Activated CD4-positive, alpha-beta T cell treated with anti-CD3 and anti-CD28 coated beads for 24 hours (primary cell): ENCODE measurements around the gene FARS2.
"Not testable (repeated sequence)": the region's sequence is repeated elsewhere in the genome, so short reads cannot be mapped to it uniquely, and the experiment has no call there.

Experiments
- DNase-seq, 2 donors: peaks; one replicate each; pipeline ENCODE4 v3.0.0-alpha.2; 2020; ENCODE audit warnings: low read depth in 2 of 2

Gene FARS2

DNA sequence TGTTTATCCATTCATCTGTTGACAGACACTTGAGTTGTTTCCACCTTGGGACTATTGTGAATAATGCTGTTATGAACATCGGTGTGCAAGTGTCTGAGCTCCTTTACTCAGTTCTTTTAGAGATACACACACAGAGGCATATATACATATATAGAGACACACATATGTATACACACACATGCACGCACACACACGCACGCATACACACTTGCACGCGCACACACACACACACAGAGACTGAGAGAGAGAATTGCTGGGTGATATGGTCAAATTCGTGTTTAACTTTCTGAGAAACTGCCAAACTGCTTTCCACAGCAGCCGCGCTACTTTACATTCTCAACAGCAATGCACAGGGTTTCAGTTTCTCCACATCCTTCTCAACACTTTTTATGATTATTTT, 273.3 kb downstream of the FARS2 start:
- no peak for DNase-seq

DNA sequence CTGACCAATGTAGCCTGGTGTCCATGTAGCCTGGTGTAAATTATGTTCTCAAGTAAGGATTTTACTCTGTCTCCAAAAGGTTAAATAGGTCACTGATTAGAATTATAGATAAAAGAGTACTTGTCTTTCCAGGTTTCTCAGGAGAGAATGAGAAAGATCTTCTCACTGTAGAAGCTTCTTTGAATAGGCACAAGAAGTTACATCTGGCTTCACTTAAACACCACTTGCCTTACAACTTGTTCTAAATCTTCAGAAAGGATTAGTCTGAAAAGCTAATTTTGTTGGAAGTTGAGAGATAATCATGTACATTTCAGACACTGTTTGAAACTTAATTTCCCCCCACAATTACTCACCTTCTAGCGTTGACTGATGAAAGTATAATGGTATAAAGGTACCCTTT, 275.3 kb downstream of the FARS2 start:
- no peak for DNase-seq

DNA sequence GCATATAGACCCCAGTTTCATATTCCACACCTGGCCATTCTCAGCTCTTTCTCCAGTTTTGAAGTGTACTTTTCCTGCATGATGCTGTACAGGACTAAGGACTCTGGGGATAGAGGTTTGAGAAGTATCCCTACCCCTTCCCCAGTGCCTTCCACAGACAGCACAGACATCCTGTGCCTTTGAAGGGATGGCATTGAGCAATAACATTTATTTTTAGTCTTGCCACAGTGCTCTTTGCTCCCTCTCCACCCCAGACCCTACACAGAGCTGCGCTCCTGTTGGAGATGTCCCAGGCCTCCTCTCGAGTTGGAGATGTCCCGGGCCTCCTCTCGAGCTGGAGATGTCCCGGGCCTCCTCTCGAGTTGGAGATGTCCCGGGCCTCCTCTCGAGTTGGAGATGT, 275.8 kb downstream of the FARS2 start:
- DNase-seq, result no peak

DNA sequence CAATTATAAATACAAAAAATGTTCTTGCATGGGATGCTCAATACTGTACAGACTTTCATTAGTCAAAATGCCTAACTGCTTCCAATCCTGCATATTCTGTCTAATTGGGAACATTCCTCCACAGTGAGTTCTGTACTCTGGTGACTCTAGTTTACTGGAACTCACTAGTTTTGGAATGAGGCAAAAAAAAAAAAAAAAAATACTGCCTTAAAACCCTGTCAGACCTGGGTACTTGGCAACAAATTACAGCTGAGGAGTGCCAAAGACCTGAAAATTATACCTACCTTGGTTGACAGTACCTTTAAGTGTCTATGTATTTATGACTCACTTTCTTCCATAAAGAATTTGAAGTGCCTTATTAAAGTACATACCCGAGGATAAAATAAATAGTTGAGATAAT, 276.7 kb downstream of the FARS2 start:
- no peak for DNase-seq

DNA sequence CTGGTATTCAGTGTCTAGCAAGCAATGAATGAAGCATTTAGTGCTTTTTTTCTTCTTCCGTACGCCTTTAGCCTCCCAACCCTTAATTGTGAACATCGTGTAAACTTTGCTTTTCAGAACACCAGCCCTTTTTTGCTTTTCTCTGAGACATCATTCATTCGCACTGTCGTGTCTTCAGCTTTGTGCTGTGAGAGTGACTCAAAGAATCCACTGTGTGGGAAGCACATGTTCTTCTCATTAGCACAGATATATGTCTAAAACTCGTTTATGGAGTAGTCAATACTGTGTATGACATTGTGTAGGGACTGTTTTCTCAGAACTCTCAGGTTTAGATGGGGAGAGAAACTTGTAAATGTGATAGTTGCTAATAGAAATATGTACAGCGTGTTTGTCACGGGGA, 279.1 kb downstream of the FARS2 start:
- no peak for DNase-seq

DNA sequence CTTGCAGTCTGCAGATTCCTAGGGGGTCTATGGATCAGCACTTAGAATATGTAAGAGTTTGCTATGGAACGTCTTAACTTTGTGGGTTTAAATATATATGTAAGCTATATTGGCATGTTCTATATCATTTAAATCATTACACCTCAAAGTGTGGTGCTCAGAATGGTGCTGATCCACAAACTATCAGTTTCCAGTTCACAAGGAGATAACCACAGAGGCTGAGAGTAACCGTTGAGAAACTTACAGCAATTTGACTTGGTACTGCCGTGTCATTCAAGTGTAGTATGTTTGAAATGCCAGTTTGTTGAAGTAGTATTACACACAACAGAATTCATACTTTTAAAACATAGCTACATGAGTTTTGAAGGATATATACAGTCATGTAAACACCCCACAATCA, 279.7 kb downstream of the FARS2 start:
- DNase-seq, result no peak

DNA sequence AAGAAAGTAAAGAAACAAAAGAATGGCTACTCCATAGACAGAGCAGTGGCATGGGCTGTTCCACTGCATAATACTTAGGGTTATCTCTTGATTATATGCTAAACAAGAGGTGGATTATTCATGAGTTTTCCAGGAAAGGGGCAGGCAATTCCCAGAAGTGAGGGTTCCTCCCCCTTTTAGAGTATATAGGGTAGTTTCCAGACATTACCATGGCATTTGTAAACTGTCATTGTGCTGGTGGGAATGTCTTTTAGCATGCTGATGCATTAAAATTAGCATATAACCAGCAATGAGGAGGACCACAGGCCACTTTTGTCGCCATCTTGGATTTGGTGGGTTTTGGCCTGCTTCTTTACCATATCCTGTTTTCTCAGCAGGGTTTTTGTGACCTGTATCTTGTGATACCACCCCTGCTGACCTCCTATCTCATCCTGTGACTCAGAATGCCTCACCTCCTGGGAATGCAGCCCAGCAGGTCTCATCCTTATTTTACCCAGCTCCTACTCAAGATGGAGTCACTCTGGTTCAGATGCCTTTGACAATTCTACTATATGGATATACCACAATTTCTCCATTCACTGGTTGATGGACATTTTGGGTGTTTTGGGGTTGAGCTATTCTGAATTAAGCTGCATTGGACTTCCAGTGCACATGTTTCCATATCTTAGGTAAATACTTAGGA, 280.6 kb downstream of the FARS2 start:
- no peak for DNase-seq

DNA sequence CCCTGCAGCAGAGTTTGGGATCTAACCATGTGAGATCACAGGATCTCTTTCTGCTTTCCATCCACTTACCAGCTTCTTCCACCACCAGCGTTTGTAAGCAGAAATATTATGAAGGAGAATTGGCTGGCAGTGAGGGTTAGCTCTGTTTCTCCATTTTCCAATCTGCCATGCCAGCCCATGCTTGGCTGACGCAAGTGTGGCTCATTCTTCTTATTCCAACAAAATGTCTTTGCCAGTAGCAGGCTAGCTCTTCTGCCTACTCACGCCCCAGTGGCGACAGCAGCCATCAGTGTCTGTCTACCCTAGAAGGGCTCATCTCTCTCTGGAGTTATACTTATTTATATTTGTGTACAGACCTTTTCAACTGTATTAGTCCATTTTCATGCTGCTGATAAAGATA, 286.2 kb downstream of the FARS2 start:
- DNase-seq, result no peak

DNA sequence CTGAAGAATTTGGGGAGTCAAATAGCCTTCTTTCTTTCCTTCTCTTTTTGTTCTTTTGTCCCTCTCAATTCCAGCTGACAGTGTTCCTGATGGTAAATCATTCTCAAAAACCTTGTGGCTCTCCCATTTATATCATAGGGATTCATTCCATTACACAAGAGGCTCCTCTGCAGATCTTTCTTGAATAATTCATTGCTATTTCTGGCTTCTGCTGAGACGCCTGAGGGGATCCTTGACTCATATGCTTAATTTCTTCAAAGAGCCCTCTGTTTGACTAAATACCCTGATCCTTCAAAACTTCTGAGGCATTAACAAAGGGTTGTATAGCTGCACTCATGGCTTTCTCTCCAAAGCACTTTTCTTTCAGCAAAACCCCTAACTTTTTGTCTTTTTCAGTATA, 289.3 kb downstream of the FARS2 start:
- DNase-seq, result no peak

DNA sequence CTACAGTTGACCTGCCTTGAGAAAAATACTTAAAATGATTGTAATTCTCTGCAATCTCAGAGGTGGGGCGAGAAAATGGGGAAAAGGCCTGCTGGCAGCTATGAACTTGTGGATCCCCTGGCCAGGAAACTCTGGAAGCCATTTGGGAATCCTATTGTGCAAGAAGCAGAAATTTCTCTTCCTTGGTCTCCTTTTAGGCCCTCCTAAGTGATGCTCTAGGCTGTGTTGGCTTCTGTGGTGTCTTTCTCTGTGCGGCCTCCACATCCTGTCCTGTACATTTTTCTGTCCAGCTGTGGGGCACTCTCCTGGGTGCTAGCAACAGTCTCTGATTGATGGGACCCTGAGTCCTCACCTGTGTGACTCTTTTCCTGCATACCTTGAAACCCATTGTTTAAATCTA, 290.9 kb downstream of the FARS2 start:
- DNase-seq, result no peak

DNA sequence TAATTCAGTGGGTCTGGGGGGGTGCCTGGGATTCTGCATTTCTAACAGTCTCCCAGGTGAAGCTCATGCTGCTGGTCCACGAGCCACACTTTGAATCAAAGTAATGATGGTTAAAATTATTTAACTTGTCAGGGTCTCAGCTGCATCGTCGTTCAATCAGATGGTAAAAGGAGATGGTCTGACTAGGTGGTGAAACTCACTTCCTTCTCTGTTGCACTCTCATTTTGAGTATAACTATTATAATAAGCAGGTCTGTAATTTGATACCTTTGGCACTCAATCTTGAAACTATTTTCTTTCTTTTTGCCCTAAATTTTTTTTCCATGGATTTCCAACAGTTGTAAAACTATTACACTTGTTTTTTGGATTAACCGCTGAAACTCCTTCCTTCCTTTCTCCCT, 292.5 kb downstream of the FARS2 start:
- DNase-seq, result no peak

DNA sequence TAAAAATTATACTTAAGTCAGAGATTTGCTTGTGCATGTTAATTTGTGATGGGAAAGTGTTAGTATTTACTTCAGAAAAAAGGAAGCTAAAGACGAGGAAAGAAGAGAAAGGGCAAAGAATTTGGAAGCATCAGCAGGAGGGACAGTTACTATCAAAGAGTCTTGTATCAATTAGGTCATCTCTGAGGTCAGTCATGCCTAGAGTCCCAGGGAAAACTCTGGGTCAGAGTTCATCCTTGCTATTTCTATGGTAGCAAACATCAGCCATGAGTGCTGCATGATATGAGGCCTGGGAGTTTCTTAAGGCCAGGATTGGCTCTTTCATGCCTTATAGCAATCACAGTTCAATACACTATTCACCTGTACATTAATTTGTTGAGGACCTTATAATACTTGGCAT, 292.9 kb downstream of the FARS2 start:
- no peak for DNase-seq

DNA sequence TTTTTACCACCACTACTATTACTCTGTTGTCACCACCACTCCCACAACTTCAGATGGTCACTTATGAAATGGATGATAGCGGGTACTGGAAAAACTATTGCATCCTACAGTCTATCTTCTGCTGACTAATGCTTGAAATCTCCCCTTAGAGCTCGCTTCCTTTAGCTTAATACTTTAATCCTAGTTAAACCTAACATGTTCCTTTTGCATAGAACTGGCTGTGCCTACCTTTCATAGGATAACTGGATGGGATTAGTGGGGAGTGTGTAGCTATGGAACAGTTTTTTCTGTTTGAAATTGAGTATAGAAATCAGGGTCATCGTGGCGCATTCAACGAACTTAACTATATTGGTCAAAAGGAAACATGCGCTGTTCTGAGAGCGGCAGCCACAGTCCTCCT, 294.7 kb downstream of the FARS2 start:
- no peak for DNase-seq

DNA sequence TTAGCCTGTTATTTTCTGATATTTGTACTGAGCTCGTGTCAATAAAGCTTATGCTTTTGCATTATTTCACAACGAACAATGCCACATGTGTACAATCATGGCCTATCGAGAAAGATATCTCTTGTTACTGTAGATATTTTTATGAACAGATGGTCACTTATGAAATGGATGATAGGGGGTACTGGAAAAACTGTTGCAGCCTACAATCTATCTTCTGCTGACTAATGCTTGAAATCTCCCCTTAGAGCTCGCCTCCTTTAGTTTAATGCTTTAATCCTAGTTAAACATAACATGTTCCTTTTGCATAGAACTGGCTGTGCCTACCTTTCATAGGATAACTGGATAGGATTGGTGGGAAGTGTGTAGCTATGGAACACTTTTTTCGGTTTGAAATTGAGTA, 296.2 kb downstream of the FARS2 start:
- DNase-seq, result no peak

DNA sequence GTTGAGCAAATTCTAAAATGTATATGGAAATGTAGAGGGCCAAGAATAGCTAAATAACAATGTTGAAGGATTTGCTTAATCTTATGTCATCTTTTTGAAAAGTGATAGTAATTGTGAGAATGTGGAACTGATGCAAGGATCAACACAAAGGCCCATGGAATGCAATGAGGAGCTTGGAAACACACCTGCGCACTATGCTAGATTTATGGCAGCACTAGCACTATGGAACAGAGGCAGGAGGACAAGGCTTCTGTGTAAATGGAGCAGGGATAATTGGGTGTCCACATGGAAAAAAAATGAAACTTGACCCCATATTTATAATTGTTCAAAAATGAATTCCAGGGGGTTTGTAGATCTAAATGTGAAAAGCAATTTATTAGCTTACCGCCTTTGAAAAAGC, 298.3 kb downstream of the FARS2 start:
- DNase-seq, result no peak

DNA sequence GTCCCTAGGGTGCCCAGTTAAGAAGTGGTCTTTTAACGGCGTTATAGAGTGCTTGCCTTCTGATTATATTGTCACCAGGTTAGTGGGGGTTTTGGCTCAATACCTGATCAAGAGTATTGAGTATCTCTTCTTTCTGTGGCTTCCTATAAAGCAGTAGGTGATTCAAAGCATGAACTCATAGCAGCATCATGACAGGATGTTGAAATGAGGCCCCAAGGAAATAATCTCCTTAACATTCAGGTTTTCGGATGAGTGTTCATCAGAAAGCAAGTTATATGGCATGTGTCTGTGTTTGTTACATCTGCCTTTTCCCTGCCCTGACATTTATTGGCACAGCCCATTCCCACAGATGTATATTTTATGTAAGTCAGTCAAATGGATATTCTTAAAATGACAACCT, 301.0 kb downstream of the FARS2 start:
- no peak for DNase-seq

DNA sequence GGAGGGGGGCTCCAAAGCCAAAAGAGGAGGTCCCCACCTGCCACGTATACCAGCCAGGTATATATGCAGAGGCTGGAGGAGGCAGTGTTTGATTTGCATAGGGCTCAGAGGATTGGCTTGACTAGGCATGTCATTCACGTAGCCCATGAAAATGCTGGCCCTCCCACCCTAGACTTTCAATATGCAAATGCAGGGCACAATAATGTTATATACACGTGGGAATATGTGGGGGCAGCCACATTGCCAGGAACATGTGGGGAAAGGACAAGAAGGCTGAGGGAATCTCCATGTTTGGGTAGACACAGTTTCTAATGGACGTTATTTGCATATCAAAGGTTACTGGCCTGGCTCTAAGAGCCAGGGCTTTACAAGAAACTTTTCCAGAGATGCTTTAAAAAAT, 301.8 kb downstream of the FARS2 start:
- no peak for DNase-seq

DNA sequence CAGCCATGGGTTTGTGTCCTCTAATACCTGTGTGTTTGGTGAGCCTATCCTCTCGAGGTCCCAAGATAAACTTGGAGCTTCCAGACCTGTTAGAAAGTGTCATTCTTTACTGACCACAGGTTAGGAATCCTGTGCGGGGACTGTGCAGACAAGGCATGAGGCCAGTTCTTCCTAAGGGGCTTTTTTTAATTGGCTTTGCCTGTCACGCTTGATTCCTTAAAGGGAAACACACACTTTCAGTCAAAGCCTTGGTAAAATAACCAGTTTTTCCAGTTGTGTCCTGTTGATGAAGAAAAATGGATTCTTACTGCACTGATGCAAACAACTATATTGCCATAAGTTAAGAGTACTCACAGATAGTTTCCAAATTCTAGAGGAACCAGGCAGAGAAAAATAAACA, 303.4 kb downstream of the FARS2 start:
- not testable (repeated sequence) for DNase-seq

DNA sequence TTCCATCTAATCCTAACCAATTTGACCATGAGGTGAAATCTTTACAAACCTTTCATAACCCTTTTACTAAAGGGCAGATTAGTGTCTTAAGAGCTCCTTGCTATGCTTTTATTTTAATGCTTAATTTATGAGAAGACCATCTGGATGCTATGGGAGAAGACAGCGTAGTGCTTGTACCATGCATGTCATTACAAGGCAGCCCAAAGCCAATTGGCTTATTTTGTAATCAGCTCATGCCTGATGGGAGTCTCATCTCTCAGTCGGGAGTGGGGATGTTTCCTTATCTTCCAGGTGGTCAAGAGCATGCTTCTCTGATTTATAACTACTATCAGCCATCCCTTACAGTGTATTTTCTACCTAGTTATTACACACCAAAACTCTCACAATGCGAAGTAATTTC, 304.7 kb downstream of the FARS2 start:
- DNase-seq, result no peak

DNA sequence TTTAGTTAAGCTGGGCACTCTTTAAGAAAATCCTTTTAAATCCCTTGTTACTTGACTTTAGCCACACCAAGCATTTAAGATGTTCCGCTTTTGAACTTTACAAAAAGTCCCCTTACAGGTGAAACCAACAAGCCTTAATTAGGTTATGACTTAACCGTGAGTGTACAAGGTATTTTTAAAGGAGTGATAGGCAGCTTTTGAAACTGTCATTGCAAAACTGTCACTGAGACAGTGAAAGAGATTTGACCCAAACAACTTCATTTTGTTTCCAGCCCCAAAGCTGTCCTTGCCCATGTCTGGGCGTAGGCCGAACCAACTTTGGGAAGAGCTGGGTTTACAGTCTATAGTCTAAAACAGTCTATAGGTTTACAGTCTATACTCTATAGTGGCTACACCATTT, 305.4 kb downstream of the FARS2 start:
- DNase-seq, result no peak

DNA sequence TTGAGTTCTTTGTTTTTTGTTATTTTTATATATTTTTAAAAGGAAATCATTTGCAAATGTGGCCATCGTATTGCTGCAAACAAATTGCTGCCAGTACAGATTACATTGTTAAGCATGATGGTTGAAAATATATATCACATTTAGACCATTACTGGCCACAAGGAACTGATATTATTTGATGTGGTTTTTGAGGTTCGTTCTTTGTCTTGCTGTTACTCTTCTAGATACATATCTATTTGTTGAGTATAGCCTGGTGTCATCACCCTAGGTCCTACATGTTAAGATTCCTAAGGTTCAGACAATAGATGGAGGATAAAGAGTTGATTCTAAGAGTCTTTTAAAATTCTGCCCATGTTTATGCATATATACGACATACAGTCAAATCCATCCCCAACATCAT, 306.0 kb downstream of the FARS2 start:
- no peak for DNase-seq

DNA sequence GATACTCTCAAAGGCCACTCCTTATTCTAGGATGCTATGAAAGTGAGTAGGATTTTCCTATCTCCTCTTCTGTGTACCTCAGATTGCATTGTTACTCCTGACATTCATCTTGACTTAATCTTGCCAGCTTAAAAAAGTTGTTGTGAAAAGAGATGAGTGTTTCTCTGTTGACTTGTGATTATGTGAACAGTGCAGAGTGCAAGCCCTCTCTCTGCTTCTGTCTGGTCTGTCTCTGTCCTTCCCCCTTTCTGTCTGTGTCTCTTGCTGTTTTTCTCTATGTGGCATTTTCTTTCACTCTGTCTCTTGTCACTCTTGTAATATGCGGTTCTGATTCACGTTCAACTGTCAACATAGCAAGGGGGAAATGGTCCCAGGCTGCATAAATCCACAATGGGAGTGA, 306.6 kb downstream of the FARS2 start:
- no peak for DNase-seq

DNA sequence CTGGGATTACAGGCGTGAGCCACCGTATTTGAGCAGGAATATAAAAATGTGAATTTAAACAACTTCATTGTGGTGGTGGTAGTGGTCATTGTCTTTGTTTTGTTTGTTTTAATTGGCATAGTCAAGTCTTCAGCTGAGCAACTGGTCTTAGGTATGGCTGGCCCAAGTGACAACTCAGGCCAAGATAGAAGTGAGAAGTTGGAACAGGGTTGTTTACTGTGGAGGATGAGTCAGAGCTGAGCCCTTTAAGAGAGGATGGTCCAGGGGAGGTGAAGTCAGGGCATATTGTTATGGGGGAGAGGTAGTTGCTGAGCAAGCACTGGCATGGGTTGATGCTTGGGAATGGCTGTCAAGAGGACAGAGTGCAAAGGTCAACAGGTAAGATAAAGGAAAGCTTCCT, 308.2 kb downstream of the FARS2 start:
- no peak for DNase-seq

DNA sequence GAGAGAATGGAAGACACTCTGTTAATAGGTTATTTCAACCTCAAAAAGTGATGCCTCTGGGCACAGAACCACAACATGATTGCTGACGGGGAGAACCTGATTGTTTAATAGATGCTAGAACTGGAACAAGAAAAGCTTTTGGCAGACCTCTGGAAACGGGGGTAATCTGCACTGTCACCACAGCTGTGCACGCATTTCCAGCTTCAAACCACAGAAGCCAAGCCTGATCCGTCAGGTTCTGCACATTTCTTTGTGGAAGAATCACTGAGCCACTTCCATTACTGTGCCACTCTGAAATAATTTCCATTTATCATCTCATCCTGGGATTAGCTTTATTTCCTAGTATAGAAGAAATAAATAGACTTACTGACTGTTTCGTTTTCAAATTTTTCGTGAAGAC, 309.3 kb downstream of the FARS2 start:
- DNase-seq, result no peak
